GM23338 (cell line): ENCODE measurements around the gene STOX2. TPM values are rescaled to one million over a fixed set of nuclear protein-coding genes. Genes with fewer than 3 reads are reported as not detected.

Experiments used
- ATAC-seq: fragments of 200-7000 bp; cut with Tn5 transposase; 3 replicates; pipeline ENCODE4 v1.9.1; 2020
- DNase-seq: peaks from one replicate; pipeline ENCODE4 v3.0.0-alpha.2; 2015; ENCODE audit warnings: low spot score
- H2AFZ ChIP-seq: fragments of 200-600 bp; sonication (generic); 2 replicates; pipeline ENCODE4 v1.8.0; 2016; ENCODE audit warnings: antibody characterized with exemption, mild to moderate bottlenecking, moderate library complexity
- H3F3A ChIP-seq: fragments of 200-600 bp; sonication (generic); replicated peaks from 2 replicates; pipeline ENCODE4 v1.8.0; 2017; ENCODE audit warnings: antibody characterized with exemption, mixed run types, low read depth
- H3K27ac ChIP-seq: fragments of 200-600 bp; sonication (generic); 2 replicates; pipeline ENCODE4 v1.6.1; 2016; ENCODE audit warnings: low read depth
- H3K27me3 ChIP-seq: fragments of 200-600 bp; sonication (generic); 2 replicates; pipeline ENCODE4 v1.8.0; 2016; ENCODE audit warnings: mild to moderate bottlenecking, mixed run types, moderate library complexity; ENCODE audit not compliant: insufficient read depth
- H3K36me3 ChIP-seq: fragments of 200-600 bp; sonication (generic); 2 replicates; pipeline ENCODE4 v1.8.0; 2016; ENCODE audit warnings: mild to moderate bottlenecking; ENCODE audit not compliant: insufficient read depth
- H3K4me1 ChIP-seq: fragments of 200-600 bp; sonication (generic); 2 replicates; pipeline ENCODE4 v1.8.0; 2016; ENCODE audit warnings: mild to moderate bottlenecking, moderate library complexity; ENCODE audit not compliant: insufficient read depth
- H3K4me2 ChIP-seq: fragments of 200-600 bp; sonication (generic); 2 replicates; pipeline ENCODE4 v1.7.1; 2017; ENCODE audit warnings: mixed run types
- H3K4me3 ChIP-seq: fragments of 200-600 bp; sonication (generic); 2 replicates; pipeline ENCODE4 v1.6.1; 2016; ENCODE audit warnings: mixed run types
- H3K79me2 ChIP-seq: fragments of 200-600 bp; sonication (generic); replicated peaks from 2 replicates; pipeline ENCODE4 v1.8.0; 2017; ENCODE audit warnings: mild to moderate bottlenecking; ENCODE audit not compliant: insufficient read depth
- H3K9me2 ChIP-seq: fragments of 200-600 bp; sonication (generic); 2 replicates; pipeline ENCODE4 v1.8.0; 2017; ENCODE audit not compliant: insufficient read depth
- H4K20me1 ChIP-seq: fragments of 200-600 bp; sonication (generic); replicated peaks from 2 replicates; pipeline ENCODE4 v1.8.0; 2017; ENCODE audit warnings: mild to moderate bottlenecking; ENCODE audit not compliant: insufficient read depth
- H3K27ac Mint-ChIP-seq: 2 replicates; pipeline ENCODE4 v1.8.0; 2020; ENCODE audit warnings: inconsistent platforms, mild to moderate bottlenecking, moderate library complexity, mixed read lengths
- H3K27me3 Mint-ChIP-seq: 3 replicates; pipeline ENCODE4 v1.8.0; 2022; ENCODE audit warnings: low read depth, mild to moderate bottlenecking, moderate library complexity, mixed read lengths, inconsistent platforms; ENCODE audit not compliant: insufficient read depth, poor library complexity
- H3K36me3 Mint-ChIP-seq: 3 replicates; pipeline ENCODE4 v1.8.0; 2021; ENCODE audit warnings: low read depth, mild to moderate bottlenecking, inconsistent platforms, moderate library complexity, mixed read lengths
- H3K4me1 Mint-ChIP-seq: 3 replicates; pipeline ENCODE4 v1.8.0; 2020; ENCODE audit warnings: mild to moderate bottlenecking, inconsistent platforms, mixed read lengths
- H3K4me3 Mint-ChIP-seq: 3 replicates; pipeline ENCODE4 v1.8.0; 2021; ENCODE audit warnings: moderate library complexity, mild to moderate bottlenecking, inconsistent platforms, mixed read lengths
- H3K9me3 Mint-ChIP-seq: 3 replicates; pipeline ENCODE4 v1.8.0; 2020; ENCODE audit warnings: moderate library complexity, mild to moderate bottlenecking, inconsistent platforms, mixed read lengths
- CTCF ChIP-seq, 2 experiments: fragments of 200-600 bp in 1 of 2; sonication (generic) in 1 of 2; conservative IDR thresholded peaks; 2 replicates each; pipeline versions ENCODE4 v1.5.1 to v1.6.1; 2016 to 2017; ENCODE audit warnings: antibody characterized with exemption in 2 of 2, low read depth in 2 of 2, mild to moderate bottlenecking in 2 of 2, moderate library complexity in 1 of 2
- ETS1 ChIP-seq: IDR thresholded peaks from 2 replicates; pipeline ENCODE4 v1.6.1; 2016; ENCODE audit warnings: antibody characterized with exemption
- EZH2 ChIP-seq: fragments of 200-600 bp; sonication (generic); IDR thresholded peaks from one replicate; pipeline ENCODE4 v1.8.0; 2017; ENCODE audit warnings: antibody characterized with exemption, mild to moderate bottlenecking, low read depth; ENCODE audit not compliant: unreplicated experiment
- EZH2phosphoT487 ChIP-seq: fragments of 200-600 bp; sonication (generic); IDR thresholded peaks from one replicate; pipeline ENCODE4 v1.8.1; 2018; ENCODE audit warnings: antibody characterized with exemption; ENCODE audit not compliant: unreplicated experiment
- JUNB ChIP-seq: IDR thresholded peaks from one replicate; pipeline ENCODE4 v1.6.1; 2016; ENCODE audit warnings: antibody characterized with exemption; ENCODE audit not compliant: unreplicated experiment
- NANOG ChIP-seq: IDR thresholded peaks from 2 replicates; pipeline ENCODE4 v1.6.1; 2016; ENCODE audit warnings: antibody characterized with exemption, borderline replicate concordance
- POLR2AphosphoS5 ChIP-seq: IDR thresholded peaks from 2 replicates; pipeline ENCODE4 v1.6.1; 2016; ENCODE audit warnings: antibody characterized with exemption, low read depth
- REST ChIP-seq: IDR thresholded peaks from one replicate; pipeline ENCODE4 v1.6.1; 2018; ENCODE audit warnings: antibody characterized with exemption; ENCODE audit not compliant: unreplicated experiment
- STAT1 ChIP-seq: IDR thresholded peaks from one replicate; pipeline ENCODE4 v1.6.1; 2016; ENCODE audit warnings: antibody characterized with exemption; ENCODE audit not compliant: unreplicated experiment
- ZNF114 ChIP-seq: fragments of 250-450 bp; sonication (Bioruptor Pico); IDR thresholded peaks from 2 replicates; pipeline ENCODE4 v1.5.0; 2020; ENCODE audit warnings: mild to moderate bottlenecking, moderate library complexity
- ZNF331 ChIP-seq: fragments of 250-450 bp; sonication (Bioruptor Pico); IDR thresholded peaks from 2 replicates; pipeline ENCODE4 v1.5.0; 2020; ENCODE audit warnings: low read depth, mild to moderate bottlenecking, moderate library complexity
- polyA plus RNA-seq: library from polyadenylated mRNA; unstranded; fragments of >200 nt; fragmentation: Nextera tagmentation; extraction: Ambion mirVana; gene quantifications from 2 replicates; pipeline ENCODE4 v1.2.1, GENCODE V29; 2016
- total RNA-seq: library from RNA; depleted of rRNA; stranded (reverse); fragments of >200 nt; shearing (Covaris generic); gene quantifications from 2 replicates; pipeline ENCODE4 v1.2.3, GENCODE V29; 2014

STOX2 gene
- total and polyA plus RNA-seq, 2 experiments from 2014 or later, result 19.8 to 20.6 TPM

- Histone ChIP-seq H3K27ac (no peak overlapping the region), H3K4me2 (no peak overlapping the region), H2AFZ (no peak overlapping the region), H3F3A (no peaks in the 10 kb centered on the region; the same call in 1 of the 2 replicates), H3K27me3 (no peaks in the 10 kb centered on the region), H3K4me3 (no peak overlapping the region), H3K36me3 (no peaks in the 10 kb centered on the region), H3K9me2 (no peaks in the 10 kb centered on the region), H3K79me2 (peaks cover 74% of the 10 kb centered on the region), H4K20me1 (no peaks in the 10 kb centered on the region), H3K4me1 (peaks cover 27% of the 10 kb centered on the region)
- no peak overlapping the region for H3K4me3 Mint-ChIP-seq
- no peak overlapping the region for H3K27ac Mint-ChIP-seq
- H3K27me3 Mint-ChIP-seq, result peaks cover 3% of the 10 kb centered on the region
- TF ChIP-seq NANOG, result no peak
- no peak for TF ChIP-seq CTCF (conservative IDR thresholded peaks at IDR 0.05; ENCODE audit: low read depth in 2 of 2)
- TF ChIP-seq REST, result no peak
- TF ChIP-seq JUNB, result no peak
- TF ChIP-seq POLR2AphosphoS5, result no peak
- no peak for TF ChIP-seq ZNF331 (CRISPR knock-in tag)
- TF ChIP-seq EZH2, result no peak
- no peak for TF ChIP-seq ZNF114 (CRISPR knock-in tag)
- ATAC-seq (no peak), DNase-seq (no peak)
- H3K4me1 Mint-ChIP-seq, result peaks cover 29% of the 10 kb centered on the region
- H3K9me3 Mint-ChIP-seq, result no peaks in the 10 kb centered on the region
- H3K36me3 Mint-ChIP-seq, result no peaks in the 10 kb centered on the region; the same call in 2 of the 3 replicates
These were observed 35.8 kb downstream of the STOX2 start for GRCh38 chr4:183940864-183941263.

- no peaks in the 10 kb centered on the region for H3K9me3 Mint-ChIP-seq
- no peaks in the 10 kb centered on the region; the same call in 2 of the 3 replicates for H3K36me3 Mint-ChIP-seq
- Histone ChIP-seq H3F3A (no peaks in the 10 kb centered on the region), H3K4me2 (no peak overlapping the region), H3K9me2 (no peaks in the 10 kb centered on the region), H3K4me3 (no peak overlapping the region), H3K36me3 (no peaks in the 10 kb centered on the region), H3K4me1 (peaks cover 20% of the 10 kb centered on the region), H3K27me3 (no peaks in the 10 kb centered on the region), H2AFZ (no peak overlapping the region), H4K20me1 (no peaks in the 10 kb centered on the region), H3K79me2 (peaks cover 78% of the 10 kb centered on the region), H3K27ac (no peak overlapping the region)
- H3K4me3 Mint-ChIP-seq, result no peak overlapping the region
- no peak overlapping the region for H3K27ac Mint-ChIP-seq
- no peak for DNase-seq
- H3K4me1 Mint-ChIP-seq, result peaks cover 25% of the 10 kb centered on the region
- ATAC-seq, result no peak
- H3K27me3 Mint-ChIP-seq, result peaks cover 3% of the 10 kb centered on the region
- TF ChIP-seq EZH2 (no peak), ETS1 (no peak), ZNF331 (CRISPR knock-in tag) (no peak), REST (no peak), EZH2phosphoT487 (no peak), JUNB (no peak), POLR2AphosphoS5 (no peak), CTCF (conservative IDR thresholded peaks at IDR 0.05; ENCODE audit: low read depth in 2 of 2) (no peak), NANOG (no peak), ZNF114 (CRISPR knock-in tag) (no peak), STAT1 (no peak)
These were observed 36.9 kb downstream of the STOX2 start for GRCh38 chr4:183941964-183942363.
